GM21619 (cell line): ENCODE results near the gene HAPLN1.
"Not testable (repeated sequence)": the region's sequence is repeated elsewhere in the genome, so short reads cannot be mapped to it uniquely, and the experiment has no call there.

Source experiments
- ATAC-seq: cut with Tn5 transposase; IDR thresholded peaks from one replicate; pipeline ENCODE4 v1.9.1; 2021; ENCODE audit not compliant: unreplicated experiment

Gene HAPLN1

GRCh38 chr5:83720836-83721537 is at the start of gene HAPLN1:
HAPLN1 (minus strand) TSS chr5:83720855; CDS start chr5:83673523, 47,332 bp downstream.
- ATAC-seq: no peak

- no peak for ATAC-seq
Observed at GRCh38 chr5:83767409-83767992, 46.8 kb upstream of the HAPLN1 start.

- no peak for ATAC-seq
Observed at GRCh38 chr5:83764101-83764500, 43.4 kb upstream of the HAPLN1 start.

- no peak for ATAC-seq
Observed at GRCh38 chr5:83760579-83760978, 39.9 kb upstream of the HAPLN1 start.

- ATAC-seq: no peak
Observed at GRCh38 chr5:83752700-83753099, 32.0 kb upstream of the HAPLN1 start.

- no peak for ATAC-seq
Observed at GRCh38 chr5:83751201-83751600, 30.5 kb upstream of the HAPLN1 start.

- ATAC-seq: no peak
Observed at GRCh38 chr5:83750749-83751148, 30.1 kb upstream of the HAPLN1 start.

- ATAC-seq: no peak
Observed at GRCh38 chr5:83745816-83746215, 25.2 kb upstream of the HAPLN1 start.

- no peak for ATAC-seq
Observed at GRCh38 chr5:83744821-83745220, 24.2 kb upstream of the HAPLN1 start.

GRCh38 chr5:83742089-83742488 is 21.4 kb upstream of the HAPLN1 start:
- no peak for ATAC-seq

GRCh38 chr5:83741571-83741970 is 20.9 kb upstream of the HAPLN1 start:
- ATAC-seq: no peak

GRCh38 chr5:83740741-83741140 is 20.1 kb upstream of the HAPLN1 start:
- peak; percentile 73 for ATAC-seq

GRCh38 chr5:83736169-83736568 is 15.5 kb upstream of the HAPLN1 start:
- not testable (repeated sequence) for ATAC-seq

- not testable (repeated sequence) for ATAC-seq
Observed at GRCh38 chr5:83735058-83735457, 14.4 kb upstream of the HAPLN1 start.

GRCh38 chr5:83731638-83732037 is 11.0 kb upstream of the HAPLN1 start:
- no peak for ATAC-seq

- no peak for ATAC-seq
Observed at GRCh38 chr5:83729362-83729761, 8.7 kb upstream of the HAPLN1 start.

GRCh38 chr5:83726912-83727311 is 6.3 kb upstream of the HAPLN1 start:
- ATAC-seq: no peak

- ATAC-seq: no peak
Observed at GRCh38 chr5:83724935-83725334, 4.3 kb upstream of the HAPLN1 start.

- ATAC-seq: no peak
Observed at GRCh38 chr5:83724001-83724400, 3.3 kb upstream of the HAPLN1 start.

- no peak for ATAC-seq
Observed at GRCh38 chr5:83723031-83723430, 2.4 kb upstream of the HAPLN1 start.

- ATAC-seq: no peak
Observed at GRCh38 chr5:83721953-83722901, 1.6 kb upstream of the HAPLN1 start.
